Activated naive CD4-positive, alpha-beta T cell treated with anti-CD3 and anti-CD28 coated beads for 36 hours (primary cell): ENCODE measurements around the gene DNAJA3. TPM values are rescaled to one million over a fixed set of nuclear protein-coding genes. Genes with fewer than 3 reads are reported as not detected.

Experiments
- CTCF ChIA-PET: fragments of 350-600 bp; sonication (Branson Sonifier 250); formaldehyde crosslinking; loops from one replicate; lab custom pipeline; 2021; ENCODE audit warnings: antibody characterized with exemption; lab: Charles Lee
- DNase-seq: peaks from one replicate; pipeline ENCODE4 v3.0.0-alpha.2; 2020
- H3K27ac Mint-ChIP-seq: one replicate; pipeline ENCODE4 v1.8.0; 2021; ENCODE audit warnings: mild to moderate bottlenecking, mixed read lengths
- H3K27me3 Mint-ChIP-seq: one replicate; pipeline ENCODE4 v1.8.0; 2021; ENCODE audit warnings: low read depth, mixed read lengths
- H3K36me3 Mint-ChIP-seq: one replicate; pipeline ENCODE4 v1.8.0; 2021; ENCODE audit warnings: low read depth, mixed read lengths
- H3K4me1 Mint-ChIP-seq: one replicate; pipeline ENCODE4 v1.8.0; 2021; ENCODE audit warnings: low read depth, mixed read lengths
- H3K4me3 Mint-ChIP-seq: one replicate; pipeline ENCODE4 v1.8.0; 2021; ENCODE audit warnings: mild to moderate bottlenecking, moderate library complexity, mixed read lengths
- H3K9me3 Mint-ChIP-seq: one replicate; pipeline ENCODE4 v1.8.0; 2021; ENCODE audit warnings: mixed read lengths
- intact Hi-C: fragments of 100-400 bp; cut with micrococcal nuclease; formaldehyde crosslinking; loops from one replicate; pipeline ENCODE4 v1.15.1; 2023
- total RNA-seq, 2 experiments: library from RNA; stranded (reverse); gene quantifications; one replicate each; pipeline ENCODE4 v1.2.3, GENCODE V29; 2021

Gene DNAJA3
- 10 to 100 TPM; 86.7 to 88.0 TPM for total RNA-seq

DNA sequence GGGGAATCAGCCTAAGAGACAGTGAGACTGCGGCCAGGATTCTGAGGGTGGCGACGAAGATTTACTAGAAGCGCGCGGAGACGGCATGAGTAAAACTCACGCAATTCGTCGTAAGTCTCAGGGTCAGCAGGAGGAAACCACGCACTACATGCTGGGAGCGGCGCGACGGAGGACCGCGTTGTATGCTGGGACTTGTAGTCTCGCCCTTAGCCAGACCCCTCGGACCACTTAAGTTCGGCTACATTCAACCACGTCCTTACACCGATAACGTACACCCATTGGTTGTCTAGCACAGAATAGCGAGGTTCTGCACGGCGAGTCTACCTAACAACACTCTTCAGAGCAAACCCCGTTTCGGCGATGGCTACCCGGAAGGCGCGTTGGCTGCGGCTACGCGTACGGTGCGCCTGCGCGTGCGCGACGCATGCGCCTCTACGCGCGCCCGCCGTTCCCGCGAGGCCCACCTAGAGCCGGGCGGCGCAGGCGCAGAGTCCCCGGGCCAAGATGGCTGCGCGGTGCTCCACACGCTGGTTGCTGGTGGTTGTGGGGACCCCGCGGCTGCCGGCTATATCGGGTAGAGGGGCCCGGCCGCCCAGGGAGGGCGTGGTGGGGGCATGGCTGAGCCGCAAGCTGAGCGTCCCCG lies at the start of gene DNAJA3:
TSS of gene DNAJA3 (plus strand) at position 491 of the 643 bp plus-strand sequence. CDS start at position 505, 14 bp downstream.
- peak; percentile 93 for DNase-seq
- Mint-ChIP-seq H3K4me3 (peak within 1 kb of the TSS; percentile 99), H3K27me3 (no peaks in the 10 kb centered on the region), H3K36me3 (peaks cover 23% of the 10 kb centered on the region), H3K27ac (peak within 1 kb of the TSS; percentile 100), H3K9me3 (no peaks in the 10 kb centered on the region), H3K4me1 (peaks cover 39% of the 10 kb centered on the region)
- intact Hi-C loops = loop anchor here (1.0 to 5.0 kb wide), 7 partner anchors 11 to 422 kb away; partner anchors contain the start of genes GLYR1, HMOX2, NUDT16L1 and PAM16
- CTCF ChIA-PET = interaction anchor here (1.0 kb wide), 1 partner anchor 13 kb away, joined by 3 read pairs; no protein-coding TSS in a partner anchor

GRCh38 chr16:4376126-4376892 lies 49.4 kb upstream of the DNAJA3 start:
- intact Hi-C loops = no loop called here
- CTCF ChIA-PET = interaction anchor here (2.1 kb wide), 1 partner anchor 26 kb away, joined by 5 read pairs; no protein-coding TSS in a partner anchor

GRCh38 chr16:4376893-4377572 lies 48.6 kb upstream of the DNAJA3 start:
- no peaks in the 10 kb centered on the region for H3K27me3 Mint-ChIP-seq
- H3K36me3 Mint-ChIP-seq = no peaks in the 10 kb centered on the region
- DNase-seq = no peak
- H3K4me1 Mint-ChIP-seq = peaks cover 4% of the 10 kb centered on the region
- no peak overlapping the region for H3K27ac Mint-ChIP-seq
- CTCF ChIA-PET = interaction anchor here (0.7 kb wide), 1 partner anchor 27 kb away, joined by 4 read pairs; no protein-coding TSS in a partner anchor
- H3K9me3 Mint-ChIP-seq = no peaks in the 10 kb centered on the region
- H3K4me3 Mint-ChIP-seq = no peak overlapping the region
- intact Hi-C loops = no loop called here

More at GRCh38 chr16:4376126-4376892, 49.4 kb upstream of the DNAJA3 start:
- Mint-ChIP-seq H3K4me3 (no peak overlapping the region), H3K9me3 (no peaks in the 10 kb centered on the region), H3K4me1 (peaks cover 4% of the 10 kb centered on the region), H3K27me3 (no peaks in the 10 kb centered on the region), H3K27ac (no peak overlapping the region), H3K36me3 (no peaks in the 10 kb centered on the region)
- no peak for DNase-seq

- no peak for DNase-seq
- Mint-ChIP-seq H3K4me1 (peaks cover 2% of the 10 kb centered on the region), H3K27ac (no peak overlapping the region), H3K4me3 (no peak overlapping the region), H3K9me3 (no peaks in the 10 kb centered on the region), H3K27me3 (no peaks in the 10 kb centered on the region), H3K36me3 (no peaks in the 10 kb centered on the region)
- intact Hi-C loops = no loop called here
- CTCF ChIA-PET = interaction anchor here (0.7 kb wide), 1 partner anchor 28 kb away, joined by 4 read pairs; no protein-coding TSS in a partner anchor
Observed at GRCh38 chr16:4377573-4378154, 48.0 kb upstream of the DNAJA3 start.

- H3K9me3 Mint-ChIP-seq = no peaks in the 10 kb centered on the region
- H3K27me3 Mint-ChIP-seq = no peaks in the 10 kb centered on the region
- no peak overlapping the region for H3K4me3 Mint-ChIP-seq
- CTCF ChIA-PET = no interaction called here
- intact Hi-C loops = no loop called here
- peaks cover 2% of the 10 kb centered on the region for H3K4me1 Mint-ChIP-seq
- DNase-seq = no peak
- H3K27ac Mint-ChIP-seq = no peak overlapping the region
- no peaks in the 10 kb centered on the region for H3K36me3 Mint-ChIP-seq
Observed at GRCh38 chr16:4378161-4378666, 47.5 kb upstream of the DNAJA3 start.

- H3K27ac Mint-ChIP-seq = no peak overlapping the region
- no peaks in the 10 kb centered on the region for H3K27me3 Mint-ChIP-seq
- no peaks in the 10 kb centered on the region for H3K4me1 Mint-ChIP-seq
- DNase-seq = no peak
- no peak overlapping the region for H3K4me3 Mint-ChIP-seq
- CTCF ChIA-PET = interaction anchor here (0.6 kb wide), 1 partner anchor 238 kb away, joined by 3 read pairs; no protein-coding TSS in a partner anchor
- H3K36me3 Mint-ChIP-seq = no peaks in the 10 kb centered on the region
- intact Hi-C loops = no loop called here
- no peaks in the 10 kb centered on the region for H3K9me3 Mint-ChIP-seq
Observed at GRCh38 chr16:4378999-4379690, 46.5 kb upstream of the DNAJA3 start.

GRCh38 chr16:4380119-4381063 lies 45.3 kb upstream of the DNAJA3 start:
- H3K27me3 Mint-ChIP-seq = no peaks in the 10 kb centered on the region
- no peak overlapping the region for H3K4me3 Mint-ChIP-seq
- CTCF ChIA-PET = interaction anchor here (0.6 kb wide), 1 partner anchor 529 kb away, joined by 3 read pairs; no protein-coding TSS in a partner anchor
- no peaks in the 10 kb centered on the region for H3K9me3 Mint-ChIP-seq
- intact Hi-C loops = no loop called here
- no peaks in the 10 kb centered on the region for H3K4me1 Mint-ChIP-seq
- H3K27ac Mint-ChIP-seq = no peak overlapping the region
- H3K36me3 Mint-ChIP-seq = no peaks in the 10 kb centered on the region
- DNase-seq = no peak

GRCh38 chr16:4381072-4381934 lies 44.4 kb upstream of the DNAJA3 start:
- H3K4me3 Mint-ChIP-seq = no peak overlapping the region
- DNase-seq = no peak
- intact Hi-C loops = no loop called here
- H3K9me3 Mint-ChIP-seq = no peaks in the 10 kb centered on the region
- no peaks in the 10 kb centered on the region for H3K27me3 Mint-ChIP-seq
- CTCF ChIA-PET = interaction anchor here (0.9 to 1.1 kb wide), 2 partner anchors 21 to 23 kb away, joined by 3 to 5 read pairs; no protein-coding TSS in a partner anchor
- no peaks in the 10 kb centered on the region for H3K4me1 Mint-ChIP-seq
- H3K36me3 Mint-ChIP-seq = no peaks in the 10 kb centered on the region
- no peak overlapping the region for H3K27ac Mint-ChIP-seq

DNA sequence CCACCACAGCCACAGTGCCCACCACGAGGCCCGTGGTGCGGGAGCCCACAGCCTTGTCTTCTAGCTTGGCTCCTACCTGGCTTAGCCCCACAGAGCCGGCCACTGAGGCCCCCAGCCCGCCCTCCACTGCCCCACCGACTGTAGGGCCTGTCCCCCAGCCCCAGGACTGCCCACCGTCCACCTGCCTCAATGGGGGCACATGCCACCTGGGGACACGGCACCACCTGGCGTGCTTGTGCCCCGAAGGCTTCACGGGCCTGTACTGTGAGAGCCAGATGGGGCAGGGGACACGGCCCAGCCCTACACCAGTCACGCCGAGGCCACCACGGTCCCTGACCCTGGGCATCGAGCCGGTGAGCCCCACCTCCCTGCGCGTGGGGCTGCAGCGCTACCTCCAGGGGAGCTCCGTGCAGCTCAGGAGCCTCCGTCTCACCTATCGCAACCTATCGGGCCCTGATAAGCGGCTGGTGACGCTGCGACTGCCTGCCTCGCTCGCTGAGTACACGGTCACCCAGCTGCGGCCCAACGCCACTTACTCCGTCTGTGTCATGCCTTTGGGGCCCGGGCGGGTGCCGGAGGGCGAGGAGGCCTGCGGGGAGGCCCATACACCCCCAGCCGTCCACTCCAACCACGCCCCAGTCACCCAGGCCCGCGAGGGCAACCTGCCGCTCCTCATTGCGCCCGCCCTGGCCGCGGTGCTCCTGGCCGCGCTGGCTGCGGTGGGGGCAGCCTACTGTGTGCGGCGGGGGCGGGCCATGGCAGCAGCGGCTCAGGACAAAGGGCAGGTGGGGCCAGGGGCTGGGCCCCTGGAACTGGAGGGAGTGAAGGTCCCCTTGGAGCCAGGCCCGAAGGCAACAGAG lies 43.5 kb upstream of the DNAJA3 start:
- H3K9me3 Mint-ChIP-seq = no peaks in the 10 kb centered on the region
- H3K4me3 Mint-ChIP-seq = no peak overlapping the region
- H3K27me3 Mint-ChIP-seq = no peaks in the 10 kb centered on the region
- no peak overlapping the region for H3K27ac Mint-ChIP-seq
- no peaks in the 10 kb centered on the region for H3K4me1 Mint-ChIP-seq
- intact Hi-C loops = no loop called here
- H3K36me3 Mint-ChIP-seq = no peaks in the 10 kb centered on the region
- no peak for DNase-seq
- CTCF ChIA-PET = interaction anchor here (0.9 to 1.1 kb wide), 2 partner anchors 21 to 22 kb away, joined by 3 to 5 read pairs; no protein-coding TSS in a partner anchor
